HG02943 (cell line): ENCODE results near the gene CNTFR.

Experiments
- ATAC-seq: cut with Tn5 transposase; IDR thresholded peaks from one replicate; pipeline ENCODE4 v1.9.1; 2021; ENCODE audit warnings: mild to moderate bottlenecking, low read depth, moderate library complexity; ENCODE audit not compliant: unreplicated experiment

Gene CNTFR

DNA sequence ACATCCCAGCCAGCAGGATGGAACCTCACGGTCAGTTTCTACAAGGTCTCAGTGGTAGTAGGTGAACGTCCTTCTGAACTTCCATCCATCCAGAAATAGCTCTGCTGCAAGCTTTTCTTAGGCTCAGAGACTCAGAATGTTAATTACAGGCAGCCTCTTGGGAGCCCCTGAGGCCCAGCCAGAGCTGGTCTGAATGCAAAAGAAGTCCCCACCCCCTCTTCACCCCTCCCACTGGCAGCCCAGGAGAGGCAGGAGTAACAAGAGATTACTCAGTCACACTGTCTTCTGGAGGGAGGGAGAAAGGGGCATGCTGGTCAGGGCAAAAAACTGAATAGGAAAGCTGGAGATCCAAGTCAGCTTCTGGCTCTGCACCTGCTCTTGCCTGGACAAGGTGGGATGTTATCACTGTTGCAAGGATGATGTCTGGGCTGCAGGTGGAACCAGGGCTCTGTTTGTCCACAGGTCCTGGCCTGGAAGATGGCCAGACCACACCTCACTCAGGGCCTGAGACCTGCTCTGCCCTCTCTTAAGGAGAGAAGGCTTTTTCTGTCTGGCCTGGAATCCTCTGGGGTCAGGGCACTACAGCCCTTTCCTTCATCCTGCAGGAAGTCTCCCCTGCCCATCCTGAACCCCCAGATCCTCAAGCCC lies 75.8 kb downstream of the CNTFR start:
- no peak for ATAC-seq

DNA sequence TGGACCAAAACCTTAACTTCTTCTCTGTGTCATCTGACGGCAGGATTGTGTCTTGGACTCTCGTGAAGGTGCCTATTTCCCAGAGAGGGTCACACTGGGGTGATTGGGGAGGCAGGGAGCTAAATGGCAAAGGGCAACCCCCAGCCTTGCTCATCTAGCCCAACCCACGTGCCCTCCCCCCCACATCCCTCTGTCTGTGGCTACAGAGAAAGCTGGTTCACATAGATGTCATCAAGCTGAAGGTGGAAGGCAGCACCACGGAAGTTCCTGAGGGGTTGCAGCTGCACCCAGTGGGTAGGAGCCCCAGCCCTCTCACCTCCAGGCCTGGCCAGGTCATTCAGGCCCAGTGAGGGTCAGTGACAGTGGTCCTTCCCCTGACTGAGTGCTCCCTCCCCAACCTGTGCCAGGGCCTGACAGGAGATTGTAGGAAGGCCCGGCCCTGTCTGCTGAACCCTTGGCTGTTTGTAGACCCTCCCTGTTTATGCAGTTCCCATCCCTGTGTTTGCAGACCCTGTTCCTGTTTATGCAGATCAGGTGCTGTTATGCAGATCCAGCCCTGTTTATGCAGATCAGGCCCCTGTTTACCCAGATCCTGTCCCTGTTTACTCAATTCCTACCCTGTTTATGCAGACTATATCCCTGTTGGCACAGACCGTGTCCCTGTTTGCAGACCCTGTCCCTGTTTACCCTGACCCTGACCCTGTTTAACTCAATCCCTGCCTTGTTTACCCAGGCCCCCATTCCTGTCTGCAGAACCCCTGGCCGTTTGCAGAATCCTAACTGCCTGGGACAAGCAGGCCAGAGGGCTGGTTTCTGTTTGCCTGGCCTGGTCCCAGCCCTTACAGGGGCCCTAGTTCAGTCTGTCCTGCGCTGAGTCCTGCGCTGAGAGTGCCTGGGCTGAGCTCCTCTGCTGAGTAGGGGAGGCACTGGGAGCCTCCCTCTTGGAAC lies 77.1 kb downstream of the CNTFR start:
- ATAC-seq: no peak

DNA sequence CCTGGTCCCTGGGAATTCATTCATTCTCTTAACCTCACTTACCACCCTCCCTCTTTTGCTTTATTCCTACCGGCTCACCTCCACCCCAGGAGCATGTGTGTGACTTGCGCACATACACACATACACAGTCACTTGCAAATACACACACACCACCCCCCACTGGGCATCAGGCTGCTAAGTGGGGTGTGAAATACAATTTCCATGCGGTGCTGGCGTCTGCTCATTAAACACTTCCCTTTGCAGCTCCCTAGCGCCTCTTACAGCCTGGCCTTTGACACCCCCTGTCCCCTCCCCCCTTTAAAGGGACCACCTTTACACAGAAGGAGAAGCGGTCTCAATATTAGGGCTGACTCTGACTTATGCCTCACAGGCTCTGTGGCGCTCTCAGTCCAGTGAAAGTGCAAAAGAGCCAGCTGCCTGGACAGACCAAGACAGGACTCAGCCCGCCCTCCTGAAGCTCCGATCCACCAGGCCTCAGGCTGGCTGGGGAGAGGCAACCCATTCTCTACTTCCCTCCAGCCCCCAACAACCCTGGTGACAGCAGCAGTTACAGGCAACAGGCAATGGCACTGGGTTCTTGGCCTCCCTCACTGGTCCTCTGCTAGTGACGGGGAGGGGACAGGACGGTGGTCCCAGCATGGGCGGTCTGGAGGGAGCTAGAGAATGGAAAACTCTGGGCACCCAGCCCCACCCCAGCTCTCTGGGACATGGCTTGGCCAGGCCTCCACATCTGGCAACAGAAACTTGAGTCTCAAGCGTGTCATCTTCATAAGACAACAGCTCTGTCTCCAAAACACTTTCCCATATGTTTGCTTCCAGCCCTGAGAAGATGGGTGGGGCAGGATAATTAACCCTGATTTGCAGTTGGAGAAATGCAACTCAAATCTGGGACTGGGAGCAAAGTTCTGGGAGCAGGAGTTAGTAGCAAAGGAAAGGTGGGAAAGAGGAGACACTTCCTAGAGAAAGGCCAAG lies 78.7 kb downstream of the CNTFR start:
- ATAC-seq: no peak

DNA sequence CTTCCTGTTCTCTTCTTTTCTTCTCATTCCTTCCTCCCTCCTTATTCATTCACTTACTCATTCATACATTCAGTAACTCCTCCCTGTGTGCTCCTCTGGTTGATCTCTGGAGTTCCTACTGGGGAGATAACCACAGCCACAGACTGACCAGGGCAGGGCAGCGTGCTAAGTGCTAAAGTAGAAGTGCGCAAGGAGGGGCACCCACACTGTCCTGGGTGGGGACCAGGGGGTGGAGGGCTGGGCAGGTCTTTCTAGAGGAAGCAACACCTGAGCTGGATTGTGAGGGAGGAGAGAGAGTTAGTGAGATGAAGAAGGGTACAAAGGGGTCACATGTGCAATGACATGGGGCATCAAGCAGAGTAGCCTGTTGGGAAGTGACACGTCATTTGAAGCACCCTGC lies 80.6 kb downstream of the CNTFR start:
- ATAC-seq: no peak

DNA sequence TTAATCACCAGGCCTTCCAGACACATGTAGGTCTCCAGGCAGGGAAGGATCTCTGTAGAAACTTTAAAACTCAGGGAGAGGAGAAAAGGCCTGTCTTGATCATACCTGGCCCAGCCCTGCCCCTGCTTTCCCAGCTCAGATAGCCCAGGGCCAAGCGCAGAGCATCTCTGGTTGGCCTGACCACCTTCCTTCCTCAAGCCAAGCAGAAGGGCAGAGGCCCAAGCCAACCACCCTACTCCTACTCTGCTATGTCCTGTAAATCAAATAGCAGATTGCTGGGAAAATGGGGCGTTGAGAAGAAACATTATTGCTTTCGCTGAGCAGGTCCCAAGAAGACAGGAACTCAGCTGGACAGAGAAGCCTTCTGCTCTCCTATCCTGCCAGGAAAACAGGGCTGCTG lies 81.1 kb downstream of the CNTFR start:
- no peak for ATAC-seq

DNA sequence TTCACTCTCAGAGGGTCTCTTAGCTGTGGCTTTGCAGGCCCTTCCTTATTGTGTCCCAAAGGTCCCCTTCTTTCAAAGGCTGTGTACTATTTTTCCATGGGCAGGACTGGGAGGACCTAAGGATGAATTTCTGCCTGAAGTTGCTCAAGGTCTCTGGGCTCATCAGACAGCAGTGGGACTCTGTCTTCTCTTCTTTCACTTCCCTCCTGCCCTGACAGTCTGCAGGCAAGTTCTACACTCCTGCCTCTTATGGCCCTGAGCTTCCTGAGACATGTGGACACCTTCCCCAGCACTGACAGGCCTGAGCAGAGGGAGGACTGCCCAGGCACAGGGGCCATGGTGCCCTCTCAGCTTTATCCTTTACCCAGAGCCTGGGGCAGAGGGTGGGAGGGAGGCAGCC lies 81.6 kb downstream of the CNTFR start:
- no peak for ATAC-seq

DNA sequence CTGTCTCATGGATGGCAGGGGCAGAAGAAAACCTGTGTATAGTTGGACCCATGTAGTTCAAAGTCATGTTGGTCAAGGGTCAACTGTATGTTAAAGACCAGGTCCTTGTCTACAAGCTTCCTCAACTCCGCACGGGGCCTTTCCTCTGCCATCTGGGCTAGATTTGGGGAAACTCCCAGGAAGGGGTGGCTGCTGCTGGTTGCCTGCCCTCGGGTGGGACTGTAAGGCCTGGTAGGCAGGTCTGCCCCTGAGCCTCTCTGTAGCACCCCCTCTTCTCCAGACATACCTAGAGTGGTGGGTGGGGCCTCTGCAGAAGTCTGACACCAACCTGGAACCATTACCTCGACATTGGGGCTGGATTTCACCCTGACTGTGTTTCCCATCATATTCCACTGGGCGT lies 82.0 kb downstream of the CNTFR start:
- no peak for ATAC-seq

DNA sequence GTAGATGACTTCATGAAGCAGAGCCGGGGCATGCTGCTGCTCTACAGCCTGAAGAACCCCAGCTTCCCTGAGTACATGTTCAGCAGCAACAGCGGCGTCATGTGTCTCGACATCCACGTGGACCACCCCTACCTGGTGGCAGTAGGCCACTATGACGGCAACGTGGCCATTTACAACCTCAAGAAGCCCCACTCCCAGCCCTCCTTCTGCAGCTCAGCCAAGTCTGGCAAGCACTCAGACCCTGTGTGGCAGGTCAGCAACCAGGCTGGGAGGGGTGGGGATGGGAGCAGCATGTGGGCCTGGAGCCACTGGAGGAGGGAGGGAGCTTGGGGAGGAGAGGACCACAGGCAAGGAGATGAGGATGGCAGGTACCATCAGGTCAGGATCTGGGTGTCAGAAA lies 82.9 kb downstream of the CNTFR start:
- ATAC-seq: no peak

DNA sequence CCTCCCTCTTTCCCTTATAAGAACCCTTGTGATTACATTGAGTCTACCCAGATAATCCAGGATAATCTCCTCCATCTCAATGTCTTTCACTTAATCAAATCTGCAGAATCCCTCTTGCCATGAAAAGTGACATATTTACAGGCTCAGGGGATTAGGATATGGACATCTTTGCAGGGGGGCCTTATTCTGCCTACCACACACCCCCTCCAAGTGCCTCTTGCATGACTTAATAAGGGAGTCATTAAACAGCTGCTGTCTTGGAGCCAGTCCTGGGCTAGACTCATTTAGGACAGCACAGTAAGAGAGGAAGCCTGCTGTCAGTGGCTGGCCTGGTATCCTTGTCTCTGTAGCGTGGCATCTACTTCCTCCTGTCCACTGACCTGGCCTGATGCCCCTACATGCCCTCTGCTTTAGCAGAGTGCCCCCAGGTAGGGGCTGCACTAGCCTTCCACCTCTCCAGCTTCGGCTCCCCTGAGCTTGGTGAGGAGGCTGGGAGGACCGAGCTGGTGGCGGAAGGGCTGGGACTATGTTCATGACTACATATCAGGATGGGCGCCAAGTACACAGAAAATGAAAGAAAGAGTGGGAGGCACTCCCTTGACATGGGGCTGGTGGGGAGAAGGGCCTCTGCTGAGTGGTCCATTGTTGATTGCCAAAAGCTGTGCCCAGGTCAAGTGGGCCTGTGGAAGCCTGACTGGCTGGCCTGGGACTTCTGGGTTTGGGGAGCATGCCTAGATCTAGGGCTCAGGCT lies 84.0 kb downstream of the CNTFR start:
- no peak for ATAC-seq

DNA sequence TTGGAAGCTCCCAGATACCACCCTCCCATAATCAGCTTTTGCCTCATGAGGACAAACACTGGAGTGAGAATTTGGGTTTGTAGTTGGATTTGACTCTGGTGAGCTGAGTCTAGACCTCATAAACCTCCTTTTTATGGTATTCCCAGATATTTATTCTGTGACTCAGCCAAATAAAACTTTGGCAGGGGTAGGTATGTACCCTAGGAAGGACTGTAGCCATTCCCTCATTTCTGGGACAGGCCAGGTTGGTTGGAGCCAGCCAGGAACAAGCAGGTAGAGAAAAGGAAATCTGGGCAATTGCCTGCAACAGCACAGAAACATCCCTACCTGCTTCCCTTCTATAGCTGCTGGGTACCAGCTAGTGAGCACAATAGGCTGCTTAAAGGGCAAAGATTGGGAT lies 86.1 kb downstream of the CNTFR start:
- ATAC-seq: no peak

DNA sequence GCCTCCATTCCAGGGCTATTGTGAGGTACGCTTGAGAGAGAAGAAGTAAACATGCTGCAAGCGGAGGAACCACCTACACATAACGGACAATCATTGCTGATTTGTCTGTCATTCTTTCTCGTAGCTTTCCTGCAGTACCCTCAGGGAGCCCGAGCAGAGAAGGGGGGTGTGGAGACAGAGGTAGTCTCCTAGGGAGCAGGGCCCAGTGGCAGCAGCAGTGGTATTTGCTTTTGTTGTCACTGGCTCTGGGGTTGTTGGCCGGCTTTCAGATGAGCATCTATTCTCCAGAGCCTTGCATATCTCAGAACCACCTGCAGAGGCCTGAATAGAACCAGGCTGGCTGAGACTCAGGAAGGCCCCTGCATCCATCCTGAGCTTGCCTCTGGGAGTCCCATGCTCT lies 86.6 kb downstream of the CNTFR start:
- no peak for ATAC-seq

DNA sequence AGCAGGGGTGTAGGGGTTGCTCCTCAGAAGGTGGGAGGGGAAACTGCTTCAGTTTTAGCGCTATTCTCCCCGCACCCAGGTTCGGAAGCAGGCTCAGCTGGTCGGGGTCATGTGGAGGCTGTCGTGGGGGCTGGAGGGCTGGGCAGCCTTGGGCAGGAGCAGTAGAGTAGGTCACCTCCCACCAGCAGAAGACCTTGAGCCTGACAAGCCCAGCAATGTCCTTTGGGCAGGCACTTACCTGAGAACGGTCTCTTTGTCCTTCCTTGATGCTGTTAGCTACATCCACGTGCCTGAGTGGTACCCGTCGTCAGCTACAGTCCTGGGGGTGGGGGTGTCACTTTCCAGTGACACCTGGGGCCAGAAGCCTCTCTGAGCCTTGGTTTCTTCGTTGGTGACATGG lies 87.1 kb downstream of the CNTFR start:
- no peak for ATAC-seq

DNA sequence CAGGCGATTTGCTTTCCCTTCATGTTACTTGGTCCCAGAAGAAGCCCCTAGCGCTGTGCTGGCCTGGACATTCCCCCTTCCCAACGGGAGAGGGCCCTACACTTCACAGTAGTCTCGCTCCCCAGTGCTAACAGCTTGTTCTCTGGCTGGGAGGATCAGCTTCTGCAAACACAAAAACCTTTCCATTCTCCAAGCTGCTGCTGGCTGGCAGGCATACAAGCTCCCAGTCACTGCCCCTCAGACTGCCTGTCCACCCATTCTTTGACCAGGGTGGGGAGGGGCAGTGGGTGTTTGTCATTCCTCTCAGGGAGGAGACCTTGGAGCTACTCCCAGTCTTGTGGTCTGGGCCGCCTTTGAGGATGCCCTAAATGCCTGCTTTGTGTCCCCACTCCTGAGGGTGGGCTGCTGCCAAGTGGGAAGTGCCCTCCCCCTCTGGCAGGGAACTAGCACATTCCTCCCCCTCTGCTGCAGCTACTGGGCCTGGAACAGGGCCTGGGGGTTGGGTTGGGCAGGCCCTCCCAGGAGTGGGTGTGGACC lies 87.6 kb downstream of the CNTFR start:
- no peak for ATAC-seq
